Endothelial cell (in vitro differentiated cells): Measurements from ENCODE around the gene NELL1. TPM values are rescaled to one million over a fixed set of nuclear protein-coding genes. Genes with fewer than 3 reads are reported as not detected.

Experiments used
- DNase-seq: peaks from one replicate; pipeline ENCODE4 v3.0.0; 2021; ENCODE audit warnings: low spot score
- H3K27ac Mint-ChIP-seq: one replicate; pipeline ENCODE4 v1.8.0; 2021; ENCODE audit warnings: mixed read lengths, inconsistent platforms; ENCODE audit not compliant: unreplicated experiment
- H3K27me3 Mint-ChIP-seq: one replicate; pipeline ENCODE4 v1.8.0; 2021; ENCODE audit warnings: mild to moderate bottlenecking, moderate library complexity, mixed read lengths, inconsistent platforms; ENCODE audit not compliant: unreplicated experiment
- H3K36me3 Mint-ChIP-seq: one replicate; pipeline ENCODE4 v1.8.0; 2021; ENCODE audit warnings: mild to moderate bottlenecking, low read depth, mixed read lengths, inconsistent platforms; ENCODE audit not compliant: unreplicated experiment
- H3K4me1 Mint-ChIP-seq: one replicate; pipeline ENCODE4 v1.8.0; 2021; ENCODE audit warnings: mild to moderate bottlenecking, mixed read lengths, inconsistent platforms; ENCODE audit not compliant: unreplicated experiment
- H3K4me3 Mint-ChIP-seq: one replicate; pipeline ENCODE4 v1.8.0; 2021; ENCODE audit warnings: mild to moderate bottlenecking, mixed read lengths, inconsistent platforms; ENCODE audit not compliant: unreplicated experiment
- H3K9me3 Mint-ChIP-seq: one replicate; pipeline ENCODE4 v1.8.0; 2021; ENCODE audit warnings: mixed read lengths, inconsistent platforms; ENCODE audit not compliant: unreplicated experiment
- CTCF ChIP-seq: fragments of 200-600 bp; sonication (generic); IDR thresholded peaks from one replicate; pipeline ENCODE4 v1.5.0; 2021; ENCODE audit warnings: antibody characterized with exemption; ENCODE audit not compliant: unreplicated experiment
- total RNA-seq: library from RNA; stranded (reverse); fragmentation: NEBNext Ultra II Directional; extraction: Animal tissue kit (Norgen Biotek cat#: 25700); gene quantifications from one replicate; pipeline ENCODE4 v1.2.1, GENCODE V29; 2021; ENCODE audit not compliant: unreplicated experiment

Gene NELL1
- total RNA-seq, 1 donor from 2014 or later: 0.26 TPM

DNA sequence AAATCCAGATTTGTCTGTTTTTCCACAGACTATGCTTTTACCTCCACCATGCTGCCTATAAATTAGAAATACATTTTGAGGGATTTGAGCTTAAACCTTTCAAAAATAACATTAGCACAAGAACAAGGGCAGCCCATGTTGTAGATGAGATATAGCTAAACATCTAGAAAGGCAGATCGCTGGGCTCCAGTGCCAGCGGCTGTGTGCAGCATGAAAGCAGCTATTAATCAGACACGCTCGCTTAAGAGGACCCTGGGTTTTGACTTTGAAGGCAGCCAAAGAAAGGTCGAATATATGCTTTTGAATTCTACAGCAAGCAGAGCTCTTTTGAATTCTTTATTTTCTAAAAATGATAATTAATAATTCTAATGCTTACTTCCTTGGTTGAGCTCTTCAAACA lies 684.0 kb downstream of the NELL1 start:
- no peaks in the 10 kb centered on the region for H3K4me1 Mint-ChIP-seq
- DNase-seq: no peak
- peaks cover 2% of the 10 kb centered on the region for H3K27me3 Mint-ChIP-seq
- H3K36me3 Mint-ChIP-seq: no peaks in the 10 kb centered on the region
- no peak overlapping the region for H3K27ac Mint-ChIP-seq
- no peaks in the 10 kb centered on the region for H3K9me3 Mint-ChIP-seq
- TF ChIP-seq CTCF: no peak
- H3K4me3 Mint-ChIP-seq: no peak overlapping the region

GRCh38 chr11:21364866-21365624 lies 695.7 kb downstream of the NELL1 start:
- Mint-ChIP-seq H3K9me3 (no peaks in the 10 kb centered on the region), H3K36me3 (no peaks in the 10 kb centered on the region), H3K27me3 (peaks cover 5% of the 10 kb centered on the region), H3K27ac (no peak overlapping the region), H3K4me3 (no peak overlapping the region), H3K4me1 (peaks cover 3% of the 10 kb centered on the region)
- no peak for TF ChIP-seq CTCF
- no peak for DNase-seq

DNA sequence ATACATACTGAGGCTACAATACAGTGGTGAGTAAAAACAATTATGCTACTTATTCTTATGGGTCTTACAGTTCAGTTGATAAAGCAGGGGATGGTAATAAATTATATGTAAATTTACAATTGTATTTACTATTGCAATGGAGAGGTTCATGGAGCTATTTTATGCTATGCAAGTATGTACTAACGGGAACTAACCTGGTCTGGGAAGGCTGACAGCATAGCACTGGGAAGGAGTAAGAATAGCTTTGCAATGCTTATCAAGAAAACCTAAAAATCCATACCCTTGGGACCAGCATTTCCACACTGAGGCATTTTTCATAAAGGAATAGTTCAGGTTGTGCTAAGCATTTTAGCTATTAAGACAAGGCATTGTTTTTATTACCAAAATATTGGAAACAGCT lies 700.6 kb downstream of the NELL1 start:
- peaks cover 4% of the 10 kb centered on the region for H3K27me3 Mint-ChIP-seq
- no peak overlapping the region for H3K27ac Mint-ChIP-seq
- no peaks in the 10 kb centered on the region for H3K9me3 Mint-ChIP-seq
- no peak overlapping the region for H3K4me3 Mint-ChIP-seq
- peaks cover 3% of the 10 kb centered on the region for H3K4me1 Mint-ChIP-seq
- no peak for TF ChIP-seq CTCF
- DNase-seq: no peak
- no peaks in the 10 kb centered on the region for H3K36me3 Mint-ChIP-seq

DNA sequence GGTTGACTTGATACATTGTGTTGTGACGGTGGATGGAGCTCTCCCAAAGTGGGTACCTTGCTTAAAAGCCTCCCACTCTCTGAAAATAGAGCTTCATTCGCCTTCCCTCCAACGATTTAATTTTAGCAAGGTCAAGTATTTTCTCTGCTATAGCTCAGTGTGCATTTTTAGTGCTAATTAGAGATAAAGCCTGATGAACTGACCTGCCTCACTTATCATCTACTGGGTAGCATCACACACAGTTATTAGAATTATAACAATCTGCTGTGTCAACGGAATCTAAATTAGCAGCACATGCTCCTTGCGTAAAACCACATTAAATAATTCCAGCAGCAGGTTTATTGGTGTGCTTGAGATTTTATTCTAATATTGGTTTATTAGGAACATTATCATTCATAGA lies 701.7 kb downstream of the NELL1 start:
- Mint-ChIP-seq H3K36me3 (no peaks in the 10 kb centered on the region), H3K9me3 (no peaks in the 10 kb centered on the region), H3K4me1 (peaks cover 3% of the 10 kb centered on the region), H3K4me3 (no peak overlapping the region), H3K27me3 (peaks cover 4% of the 10 kb centered on the region), H3K27ac (no peak overlapping the region)
- DNase-seq: no peak
- no peak for TF ChIP-seq CTCF

- no peak for TF ChIP-seq CTCF
- H3K27me3 Mint-ChIP-seq: peaks cover 2% of the 10 kb centered on the region
- DNase-seq: no peak
- H3K4me3 Mint-ChIP-seq: no peak overlapping the region
- H3K36me3 Mint-ChIP-seq: no peaks in the 10 kb centered on the region
- no peak overlapping the region for H3K27ac Mint-ChIP-seq
- no peaks in the 10 kb centered on the region for H3K9me3 Mint-ChIP-seq
- H3K4me1 Mint-ChIP-seq: no peaks in the 10 kb centered on the region
These were observed 703.3 kb downstream of the NELL1 start for GRCh38 chr11:21372672-21373071.
